ENCODE results near the gene SPG21. TPM values are rescaled to one million over a fixed set of nuclear protein-coding genes. Genes with fewer than 3 reads are reported as not detected.

Gene SPG21
- total and polyA plus RNA-seq, 2 of the 8 experiments (the other 6 are each of a cell fraction or from before 2014, with no cell fraction given): 67.3 to 72.7 TPM

- H3K27me3 ChIP-seq (replicated peaks in 1 of 4; ENCODE audit: control insufficient read depth in 3 of 4, extremely low read depth in 1 of 4, insufficient read depth in 3 of 4, low read length in 3 of 4): no peaks in the 10 kb centered on the region
- H3K4ac ChIP-seq (replicated peaks; ENCODE audit: insufficient read length, low read depth, low read length): no peak overlapping the region
- H3K79me1 ChIP-seq (ENCODE audit: low read depth, low read length): no peaks in the 10 kb centered on the region
- H3K9me3 ChIP-seq (ENCODE audit: insufficient read depth in 2 of 2, low read depth in 1 of 2, low read length in 1 of 2): no peaks in the 10 kb centered on the region
- no peak overlapping the region for H2BK15ac ChIP-seq (ENCODE audit: low read length)
- FAIRE-seq (no peak), DNase-seq (ENCODE audit: low read depth in 1 of 2, low spot score in 2 of 2) (peak in 1 of 2 experiments; percentile 41)
- H3K36me3 ChIP-seq (ENCODE audit: control insufficient read depth in 2 of 4, insufficient read depth in 4 of 4, low read length in 3 of 4): no peaks in the 10 kb centered on the region
- no peak overlapping the region for H2BK20ac ChIP-seq (ENCODE audit: low read length)
- no peak overlapping the region for H2BK5ac ChIP-seq (ENCODE audit: low read depth, low read length)
- H3K18ac ChIP-seq (ENCODE audit: extremely low read depth, low read length): no peak overlapping the region
- no peaks in the 10 kb centered on the region for H3K79me2 ChIP-seq (ENCODE audit: control insufficient read depth in 1 of 2, insufficient read depth in 2 of 2, low read length in 2 of 2)
- H3K56ac ChIP-seq (replicated peaks; ENCODE audit: insufficient read length, low read depth, low read length): no peak overlapping the region
- no peak overlapping the region for H4K5ac ChIP-seq (ENCODE audit: insufficient read length, low read depth, low read length)
- H3K4me1 ChIP-seq (replicated peaks in 1 of 4; ENCODE audit: control insufficient read depth in 3 of 4, insufficient read depth in 4 of 4, low read length in 3 of 4): no peaks in the 10 kb centered on the region
- H2BK12ac ChIP-seq (ENCODE audit: low read depth, low read length): no peak overlapping the region
- H3K4me3 ChIP-seq (ENCODE audit: extremely low read depth in 1 of 4, insufficient read depth in 2 of 4, low read depth in 3 of 4, low read length in 4 of 4): no peak overlapping the region
- POLR2A ChIA-PET (ENCODE audit: partially characterized antibody): no interaction called here
- no peak overlapping the region for H3K14ac ChIP-seq (ENCODE audit: insufficient read length)
- H3K4me2 ChIP-seq (ENCODE audit: insufficient read depth in 1 of 2, low read depth in 2 of 2, low read length in 2 of 2): no peak overlapping the region
- H2BK120ac ChIP-seq (replicated peaks; ENCODE audit: low read depth, low read length): no peak overlapping the region
- WGBS, 2 experiments (ENCODE audit: extremely low coverage in 1 of 2, insufficient coverage in 1 of 2, insufficient read length in 1 of 2, insufficient replicate concordance in 2 of 2, low coverage in 1 of 2, low lambda C conversion rate in 2 of 2, missing lambda C conversion rate in 1 of 2): 91% methylated on average over 9 of the region's 9 CpGs; no CpG with 5 or more reads in 1 of the 2 experiments
- H2AFZ ChIP-seq (ENCODE audit: low read length): no peak overlapping the region
- no peak overlapping the region for H3K27ac ChIP-seq (ENCODE audit: low read depth, low read length)
- no peak overlapping the region for H3K9ac ChIP-seq (replicated peaks in 1 of 4; ENCODE audit: extremely low read depth in 1 of 4, low read depth in 3 of 4, low read length in 3 of 4)
- H4K91ac ChIP-seq (replicated peaks; ENCODE audit: insufficient read length, low read length): no peak overlapping the region
- CTCF ChIA-PET (ENCODE audit: partially characterized antibody): interaction anchor here (0.6 to 1.4 kb wide), 2 partner anchors 87 to 471 kb away, joined by 4 read pairs; no protein-coding TSS in a partner anchor
- no peak overlapping the region for H3K23ac ChIP-seq (ENCODE audit: insufficient read length)
- no peak overlapping the region for H2AK5ac ChIP-seq (ENCODE audit: low read depth, low read length)
- H4K8ac ChIP-seq (ENCODE audit: extremely low read depth, insufficient read depth, low read length): no peak overlapping the region
- no peaks in the 10 kb centered on the region for H3K23me2 ChIP-seq (ENCODE audit: low read depth, low read length)
- peaks cover 0 to 4% of the 10 kb centered on the region in 2 experiments for H4K20me1 ChIP-seq (replicated peaks in 1 of 2; ENCODE audit: control insufficient read depth in 1 of 2, insufficient read depth in 2 of 2, low read length in 2 of 2)
- no peak for TF ChIP-seq CTBP2 (IDR thresholded peaks at IDR 0.05; ENCODE audit: borderline replicate concordance, insufficient read depth, insufficient read length, low read length)
- TF ChIP-seq RAD21 (IDR thresholded peaks at IDR 0.05 in 1 of 2, conservative IDR thresholded peaks at IDR 0.05 in 1 of 2; ENCODE audit: low read depth in 2 of 2, low read length in 2 of 2): no peak
- TF ChIP-seq ASH2L (IDR thresholded peaks at IDR 0.05; ENCODE audit: low read length): no peak
- no peak for TF ChIP-seq FOSL1 (IDR thresholded peaks at IDR 0.05; ENCODE audit: insufficient read depth, low read depth, low read length)
- TF ChIP-seq NANOG (IDR thresholded peaks at IDR 0.05; ENCODE audit: insufficient read depth, low read depth, low read length, poor library complexity, severe bottlenecking): no peak
- TF ChIP-seq SP2 (IDR thresholded peaks at IDR 0.05; ENCODE audit: low read length): no peak
- TF ChIP-seq MAX (IDR thresholded peaks at IDR 0.05): no peak
- TF ChIP-seq CBX8 (IDR thresholded peaks at IDR 0.05; ENCODE audit: borderline replicate concordance, low read depth, low read length): no peak
- TF ChIP-seq CHD1 (IDR thresholded peaks at IDR 0.05; ENCODE audit: low read depth, low read length): no peak
- TF ChIP-seq KDM4A (IDR thresholded peaks at IDR 0.05; ENCODE audit: low read depth, low read length, severe bottlenecking): no peak
- no peak for TF ChIP-seq SIN3A (conservative IDR thresholded peaks at IDR 0.05 in 1 of 2, IDR thresholded peaks at IDR 0.05 in 1 of 2; ENCODE audit: low read depth in 1 of 2, low read length in 2 of 2)
- TF ChIP-seq POLR2AphosphoS5 (IDR thresholded peaks at IDR 0.05; ENCODE audit: low read depth, low read length): no peak
Measured at GRCh38 chr15:64948916-64949315, 40.8 kb downstream of the SPG21 start.

All from H1 (cell line).